NCI-H1092 treated with DMSO at 0.1 percent for 48 hours (cell line): Measurements from ENCODE around the gene H1-8.

ENCODE experiments used
- DNase-seq: peaks from one replicate; lab custom pipeline; 2025; lab: John Stamatoyannopoulos, UW

The H1-8 gene

DNA sequence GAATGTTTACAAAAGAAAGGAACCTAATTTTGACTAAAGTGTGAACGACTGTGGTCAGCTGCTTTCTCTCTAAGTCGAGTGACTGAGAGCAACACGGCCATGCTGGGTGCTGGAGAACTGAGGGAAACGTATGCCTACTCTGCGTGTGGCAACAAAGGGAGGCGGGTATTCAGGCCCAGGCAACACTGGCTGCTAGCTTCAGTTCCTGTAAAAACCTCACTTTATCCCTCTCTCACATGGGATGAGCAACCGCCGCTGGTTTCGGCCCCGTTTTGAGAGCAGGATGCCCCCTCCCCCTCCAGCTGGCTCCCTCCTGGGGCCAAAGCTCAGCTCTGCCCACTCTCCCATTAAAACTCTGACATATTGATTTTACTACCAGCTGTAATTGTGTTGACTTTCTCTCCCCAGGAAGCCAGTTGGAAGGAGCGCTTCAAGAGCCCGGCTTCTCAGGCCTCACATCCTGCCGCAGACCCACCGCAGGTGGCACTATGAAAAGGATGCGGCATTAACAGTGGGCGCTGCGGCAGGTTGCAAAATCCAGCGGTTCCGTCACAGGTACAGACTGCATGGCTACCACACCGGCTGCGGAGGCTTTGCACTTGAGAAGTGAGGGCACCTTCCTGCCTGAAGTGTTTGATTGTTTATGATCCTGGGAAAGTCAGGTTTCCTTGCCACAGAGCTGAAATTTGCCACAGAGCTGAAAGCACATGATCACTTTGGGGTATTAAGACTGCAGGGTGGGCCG, 50.8 kb downstream of the H1-8 start:
- DNase-seq, result peak; percentile 98

DNA sequence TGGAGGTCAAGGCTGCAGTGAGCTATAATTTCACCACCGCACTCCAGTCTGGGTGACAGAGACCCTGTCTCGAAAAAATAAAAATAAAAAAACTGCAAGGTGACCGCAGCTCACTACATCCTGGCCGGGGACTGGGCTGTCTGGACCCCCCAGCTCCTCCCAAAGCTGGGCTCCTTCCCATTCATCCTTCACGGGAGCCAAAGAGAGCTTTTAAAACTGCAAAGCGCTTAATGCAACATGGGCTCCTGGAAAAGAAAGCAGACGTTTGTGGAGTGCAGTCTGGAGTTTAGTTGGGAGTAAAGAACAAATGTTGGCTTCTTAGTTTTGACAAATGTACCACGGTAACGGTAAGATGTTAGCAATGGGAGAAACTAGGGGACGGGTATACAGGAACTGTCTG, 51.4 kb downstream of the H1-8 start:
- no peak for DNase-seq

DNA sequence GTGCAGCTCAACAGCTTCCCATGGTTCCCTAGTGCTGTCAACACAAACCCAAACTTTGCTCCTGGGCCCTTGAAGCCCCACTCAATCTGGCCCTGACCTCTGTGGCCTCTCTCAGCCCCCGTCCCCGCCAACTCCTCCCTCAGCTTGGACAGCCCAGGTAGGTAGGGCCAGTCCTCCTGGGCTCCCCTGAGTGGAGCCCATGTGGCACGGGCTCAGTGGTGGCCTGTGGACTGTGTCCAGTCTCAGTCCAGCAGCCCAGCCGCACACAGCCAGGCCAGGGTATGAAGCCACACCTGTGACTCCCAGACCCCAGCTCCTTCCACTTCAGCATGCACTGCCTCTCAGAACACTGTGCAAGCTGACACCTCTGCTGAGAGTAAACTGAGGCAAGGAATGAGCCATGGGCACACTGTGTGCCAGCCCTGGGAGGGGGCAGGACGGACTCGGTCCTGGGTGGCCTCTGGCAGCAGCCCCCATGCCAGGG, 52.0 kb downstream of the H1-8 start:
- DNase-seq, result no peak

DNA sequence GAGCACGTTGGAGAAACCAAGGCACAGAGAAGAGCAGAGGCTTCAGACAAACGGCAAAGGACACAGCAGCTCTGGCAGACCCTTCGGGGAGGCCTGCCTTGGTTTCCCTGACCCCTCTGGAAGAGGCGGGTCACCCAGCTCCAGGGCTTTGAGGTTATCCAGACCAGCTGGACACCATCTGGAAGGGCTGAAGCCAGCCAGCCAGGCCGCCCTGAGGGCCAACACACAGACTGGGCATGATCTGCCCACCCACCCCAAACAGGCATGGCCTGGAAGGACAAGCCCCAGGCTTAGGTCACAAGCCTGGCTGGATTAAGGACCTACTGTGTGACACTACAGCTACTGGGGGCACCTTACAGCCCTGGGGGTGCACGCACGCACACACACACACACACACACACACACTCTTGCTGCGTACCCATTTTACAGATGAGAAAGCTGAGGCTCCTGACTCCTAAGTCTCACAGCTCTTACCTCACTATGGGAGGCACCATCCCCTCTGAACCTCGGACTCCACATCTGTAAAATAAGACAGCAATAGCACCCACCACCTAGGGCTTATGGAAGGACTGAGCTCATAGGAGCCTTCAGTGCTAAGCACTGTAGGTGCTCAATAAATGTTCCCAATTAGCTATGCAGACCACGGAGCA, 52.7 kb downstream of the H1-8 start:
- DNase-seq, result no peak

DNA sequence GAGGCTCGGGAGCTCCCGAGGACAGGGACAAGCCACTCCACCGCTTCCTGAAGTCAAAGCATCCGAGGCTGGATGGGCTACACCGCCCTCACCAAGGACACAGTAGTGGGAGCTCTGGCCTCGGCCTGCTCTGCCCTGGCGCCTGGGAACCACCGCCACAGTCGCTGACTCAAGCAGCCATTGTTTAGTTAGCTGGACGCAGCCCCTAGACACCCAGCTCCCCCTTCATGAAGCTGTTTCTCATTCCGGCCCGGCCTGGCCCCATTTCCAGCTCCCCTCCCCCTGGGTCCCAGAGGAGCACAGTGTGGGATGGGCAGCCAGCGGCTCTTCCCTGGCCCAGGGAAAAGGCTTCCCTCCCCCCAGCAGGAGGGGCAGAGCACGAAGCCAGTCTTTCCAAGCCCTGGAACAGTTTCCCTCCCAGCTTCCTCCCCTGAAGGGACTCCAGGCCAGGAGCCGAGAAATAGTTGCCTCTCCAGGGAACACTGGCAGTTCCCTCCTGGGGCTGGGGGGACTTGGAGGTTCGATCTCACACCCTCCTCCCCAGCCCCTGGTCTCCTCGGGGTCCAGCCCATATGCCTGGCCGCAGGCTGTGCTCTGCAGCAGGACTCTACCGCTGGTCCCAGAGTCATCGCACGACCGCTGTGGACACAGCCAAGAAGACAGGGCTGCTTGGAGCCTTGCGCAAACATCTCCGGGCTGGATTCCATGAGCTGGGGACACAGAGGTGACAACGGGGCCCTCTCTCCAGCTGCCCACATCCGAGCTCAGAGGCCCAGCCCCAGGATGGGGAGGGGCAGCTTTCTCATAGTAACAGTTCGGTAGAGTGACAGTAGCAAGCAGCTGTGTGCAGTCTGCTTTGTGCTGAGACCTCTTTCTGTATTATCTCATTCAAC, 53.5 kb downstream of the H1-8 start:
- peak; percentile 63 for DNase-seq

DNA sequence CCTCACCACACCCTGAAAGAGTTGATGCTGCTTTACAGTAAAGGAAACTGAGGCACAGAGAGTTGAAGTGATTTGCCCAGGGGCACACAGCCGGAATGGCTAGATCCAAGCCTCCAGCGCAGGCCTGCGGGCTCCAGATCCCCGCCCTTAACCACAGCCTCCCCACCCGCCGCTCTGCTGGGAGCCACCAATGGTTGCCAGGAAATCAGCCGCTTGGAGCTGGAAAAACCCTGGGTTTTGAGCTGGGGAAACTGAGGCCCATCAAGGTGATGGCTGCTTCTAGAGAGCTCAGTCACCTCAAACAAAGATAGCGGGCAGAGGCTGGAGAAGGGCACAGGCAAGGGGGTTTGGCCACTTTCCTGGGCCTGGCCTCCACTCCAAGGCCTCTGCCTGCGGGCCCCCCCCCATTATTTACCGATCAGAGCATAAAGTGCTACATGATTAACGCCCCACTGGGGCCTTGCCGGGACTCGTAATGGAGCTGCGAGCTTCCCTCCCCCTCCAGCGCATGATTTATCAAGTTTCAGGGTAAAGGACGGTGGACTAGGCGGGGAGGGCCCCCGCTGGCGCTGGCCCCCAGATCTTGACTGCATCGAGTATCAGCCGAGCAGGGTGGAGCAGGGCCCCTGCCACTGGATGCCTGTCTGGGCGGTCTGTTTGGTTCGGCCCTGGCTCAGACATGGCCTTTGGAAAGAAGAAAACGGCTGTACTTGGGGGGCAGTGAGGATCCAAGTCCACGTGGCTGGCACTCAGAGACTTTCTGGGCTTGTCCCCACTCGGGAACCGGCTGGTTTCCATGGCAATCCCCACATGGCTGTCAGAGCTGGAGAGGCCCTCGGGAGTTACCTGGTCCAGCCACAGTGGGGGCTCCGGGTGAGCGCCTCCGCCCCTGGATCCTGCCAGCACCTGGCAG, 54.4 kb downstream of the H1-8 start:
- peak; percentile 79 for DNase-seq

DNA sequence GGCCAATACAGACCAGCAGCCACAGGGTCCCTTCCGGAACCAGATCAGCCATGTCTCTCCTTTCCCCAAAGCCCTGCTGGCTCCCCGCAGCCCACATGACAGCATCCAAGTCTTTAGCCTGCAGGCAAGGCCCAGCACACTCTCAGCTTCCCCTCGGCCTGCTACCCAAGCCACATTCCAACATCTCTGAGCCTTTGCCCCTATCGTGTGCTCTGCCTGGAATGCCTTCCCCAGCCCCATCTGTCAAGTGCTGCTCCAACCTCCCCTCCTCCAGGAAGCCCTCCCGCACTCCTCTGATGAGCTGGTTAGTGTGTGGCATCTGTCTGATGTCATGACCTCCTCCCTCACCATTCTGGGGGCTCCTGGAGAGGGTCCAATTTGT, 55.0 kb downstream of the H1-8 start:
- DNase-seq, result no peak

DNA sequence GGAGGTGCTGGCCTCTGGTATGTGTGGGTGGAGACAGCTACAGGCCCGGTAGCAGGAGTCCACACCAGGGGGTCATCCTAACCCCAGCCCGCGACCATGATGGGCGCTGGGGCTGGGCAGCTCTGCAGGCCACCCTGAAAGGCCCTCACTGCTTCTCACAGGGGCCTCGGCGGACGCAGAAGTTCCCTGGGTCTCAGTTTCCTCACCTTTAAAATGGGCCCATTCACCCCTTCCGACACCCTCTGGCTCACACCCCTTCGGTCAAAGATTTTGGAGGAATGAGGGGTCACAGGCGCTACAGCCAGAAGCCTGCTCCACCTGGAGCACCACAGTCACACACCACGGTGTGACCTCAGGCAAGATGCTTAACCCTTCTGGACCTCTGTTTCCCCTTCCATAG, 55.5 kb downstream of the H1-8 start:
- DNase-seq, result no peak

DNA sequence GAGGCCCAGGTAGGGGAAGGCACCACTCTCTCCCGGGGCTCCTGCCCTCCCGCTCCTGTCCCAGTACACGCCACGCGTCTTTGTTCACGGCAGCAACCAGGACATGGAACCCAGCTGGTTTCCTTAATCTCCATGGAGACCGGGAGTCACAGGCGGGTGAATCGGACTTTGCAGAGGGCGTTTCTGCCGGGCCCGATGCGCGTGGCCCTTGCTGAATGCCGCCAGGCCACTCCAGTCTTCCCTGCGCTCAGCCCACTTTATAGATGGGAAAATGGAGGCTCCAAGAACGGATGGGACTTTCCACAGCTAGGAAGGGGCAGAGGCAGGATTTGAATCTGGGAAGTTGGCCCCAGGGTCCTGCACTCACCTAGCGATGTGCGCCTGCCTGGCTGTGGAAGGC, 56.1 kb downstream of the H1-8 start:
- DNase-seq, result no peak

DNA sequence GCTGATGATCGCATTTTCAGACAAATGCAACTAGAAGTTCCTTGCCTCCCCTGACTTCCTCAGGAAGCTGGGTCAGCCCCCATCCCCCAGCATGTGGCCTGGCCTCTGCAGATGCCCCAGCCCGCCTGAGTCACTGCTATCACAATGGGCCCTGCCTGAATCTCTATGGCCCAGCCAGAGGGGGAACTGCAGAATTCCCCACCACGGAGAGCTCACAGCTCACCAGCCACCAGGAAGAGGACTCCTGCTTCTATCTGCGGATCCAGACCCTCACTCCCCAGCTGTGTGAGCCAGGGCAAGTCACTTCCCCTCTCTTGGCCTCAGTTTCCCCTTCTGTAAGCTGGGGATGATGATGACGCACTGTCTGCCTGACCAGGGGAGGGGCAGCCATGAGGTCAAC, 56.6 kb downstream of the H1-8 start:
- no peak for DNase-seq

DNA sequence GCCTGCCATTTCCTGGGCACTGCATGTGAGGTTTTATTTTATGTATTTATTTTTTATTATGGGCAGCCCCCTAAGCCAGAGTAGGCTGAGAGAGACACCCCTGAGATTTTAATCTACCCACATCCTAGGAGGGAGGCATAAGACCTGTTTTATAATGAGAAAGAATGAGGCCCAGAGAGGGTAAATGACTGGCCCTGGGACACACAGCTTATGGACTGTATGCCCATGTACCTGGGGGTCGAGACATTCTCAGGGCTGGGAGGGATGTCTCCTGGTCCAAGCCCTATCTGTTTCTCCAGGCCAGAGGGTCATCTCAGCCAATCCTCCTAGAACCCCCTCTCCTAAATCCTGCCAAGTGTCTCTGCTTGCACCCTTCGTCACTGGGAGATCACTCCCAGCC, 57.4 kb downstream of the H1-8 start:
- no peak for DNase-seq
